ENCODE measurements around the gene KNSTRN.

DNA sequence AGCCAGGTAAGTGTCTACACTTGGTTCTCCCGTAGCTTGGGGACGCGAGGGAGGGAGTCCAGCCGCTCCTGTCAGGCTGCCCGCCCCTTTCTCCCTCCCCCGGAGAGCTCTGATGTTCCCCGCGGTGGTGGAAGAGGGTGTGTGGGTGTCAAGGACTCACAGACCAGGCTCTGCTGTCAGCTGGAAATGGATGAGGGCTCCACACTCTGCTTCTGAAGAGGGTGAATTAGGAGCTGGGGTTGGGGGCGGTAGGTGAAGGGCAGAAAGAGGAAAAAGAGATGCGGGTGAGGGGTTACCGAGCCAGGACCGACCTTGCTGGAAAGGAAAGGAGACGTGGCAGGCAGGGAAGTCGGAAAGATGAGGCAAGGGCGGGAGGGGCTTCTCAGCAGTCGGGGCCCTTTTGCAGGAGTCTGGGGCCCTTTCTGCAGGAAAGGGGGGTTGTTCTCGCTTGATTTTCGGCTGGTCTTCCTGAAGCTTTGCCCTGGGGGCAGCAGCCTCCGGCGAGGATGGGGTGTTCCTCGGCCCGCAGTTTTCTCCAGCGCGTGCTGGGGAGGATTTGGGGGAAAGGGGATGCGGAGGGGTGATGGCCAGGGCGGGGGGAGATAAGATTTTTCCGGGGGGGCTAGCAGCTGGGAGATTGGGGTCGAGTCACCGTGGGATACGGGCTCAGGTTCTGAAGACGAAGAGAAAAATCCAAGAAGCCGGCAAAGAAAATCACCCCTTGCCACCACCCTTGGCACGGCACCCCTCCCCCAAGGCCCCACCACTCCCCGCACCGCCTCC is 57.6 kb downstream of the KNSTRN start:
- TF ChIP-seq, protein P1, sequence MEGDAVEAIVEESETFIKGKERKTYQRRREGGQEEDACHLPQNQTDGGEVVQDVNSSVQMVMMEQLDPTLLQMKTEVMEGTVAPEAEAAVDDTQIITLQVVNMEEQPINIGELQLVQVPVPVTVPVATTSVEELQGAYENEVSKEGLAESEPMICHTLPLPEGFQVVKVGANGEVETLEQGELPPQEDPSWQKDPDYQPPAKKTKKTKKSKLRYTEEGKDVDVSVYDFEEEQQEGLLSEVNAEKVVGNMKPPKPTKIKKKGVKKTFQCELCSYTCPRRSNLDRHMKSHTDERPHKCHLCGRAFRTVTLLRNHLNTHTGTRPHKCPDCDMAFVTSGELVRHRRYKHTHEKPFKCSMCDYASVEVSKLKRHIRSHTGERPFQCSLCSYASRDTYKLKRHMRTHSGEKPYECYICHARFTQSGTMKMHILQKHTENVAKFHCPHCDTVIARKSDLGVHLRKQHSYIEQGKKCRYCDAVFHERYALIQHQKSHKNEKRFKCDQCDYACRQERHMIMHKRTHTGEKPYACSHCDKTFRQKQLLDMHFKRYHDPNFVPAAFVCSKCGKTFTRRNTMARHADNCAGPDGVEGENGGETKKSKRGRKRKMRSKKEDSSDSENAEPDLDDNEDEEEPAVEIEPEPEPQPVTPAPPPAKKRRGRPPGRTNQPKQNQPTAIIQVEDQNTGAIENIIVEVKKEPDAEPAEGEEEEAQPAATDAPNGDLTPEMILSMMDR (conservative IDR thresholded peaks at IDR 0.05; ENCODE audit: low read depth, low read length), result no peak
- no peak for TF ChIP-seq RAD21 (IDR thresholded peaks at IDR 0.05; ENCODE audit: low read length)
- TF ChIP-seq, protein P2, sequence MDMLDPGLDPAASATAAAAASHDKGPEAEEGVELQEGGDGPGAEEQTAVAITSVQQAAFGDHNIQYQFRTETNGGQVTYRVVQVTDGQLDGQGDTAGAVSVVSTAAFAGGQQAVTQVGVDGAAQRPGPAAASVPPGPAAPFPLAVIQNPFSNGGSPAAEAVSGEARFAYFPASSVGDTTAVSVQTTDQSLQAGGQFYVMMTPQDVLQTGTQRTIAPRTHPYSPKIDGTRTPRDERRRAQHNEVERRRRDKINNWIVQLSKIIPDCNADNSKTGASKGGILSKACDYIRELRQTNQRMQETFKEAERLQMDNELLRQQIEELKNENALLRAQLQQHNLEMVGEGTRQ (IDR thresholded peaks at IDR 0.05; ENCODE audit: low read depth, low read length), result no peak
- no peak for TF ChIP-seq FOS (IDR thresholded peaks at IDR 0.05; ENCODE audit: low read depth, low read length)
- TF ChIP-seq POLR2A (IDR thresholded peaks at IDR 0.05; ENCODE audit: low read depth, low read length), result no peak
- no peak for TF ChIP-seq SMC3 (IDR thresholded peaks at IDR 0.05; ENCODE audit: low read depth, low read length)
- no peak for TF ChIP-seq NFE2L2 (IDR thresholded peaks at IDR 0.05; ENCODE audit: low read depth, low read length)
- no peak for TF ChIP-seq BHLHE40 (IDR thresholded peaks at IDR 0.05; ENCODE audit: low read depth, low read length)
- TF ChIP-seq CEBPB (IDR thresholded peaks at IDR 0.05; ENCODE audit: low read depth, low read length), result no peak
- TF ChIP-seq RCOR1 (IDR thresholded peaks at IDR 0.05; ENCODE audit: insufficient replicate concordance, low read length), result no peak
- TF ChIP-seq RFX5 (IDR thresholded peaks at IDR 0.05; ENCODE audit: low read depth, low read length), result no peak
- TF ChIP-seq, protein P3, sequence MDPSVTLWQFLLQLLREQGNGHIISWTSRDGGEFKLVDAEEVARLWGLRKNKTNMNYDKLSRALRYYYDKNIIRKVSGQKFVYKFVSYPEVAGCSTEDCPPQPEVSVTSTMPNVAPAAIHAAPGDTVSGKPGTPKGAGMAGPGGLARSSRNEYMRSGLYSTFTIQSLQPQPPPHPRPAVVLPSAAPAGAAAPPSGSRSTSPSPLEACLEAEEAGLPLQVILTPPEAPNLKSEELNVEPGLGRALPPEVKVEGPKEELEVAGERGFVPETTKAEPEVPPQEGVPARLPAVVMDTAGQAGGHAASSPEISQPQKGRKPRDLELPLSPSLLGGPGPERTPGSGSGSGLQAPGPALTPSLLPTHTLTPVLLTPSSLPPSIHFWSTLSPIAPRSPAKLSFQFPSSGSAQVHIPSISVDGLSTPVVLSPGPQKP (IDR thresholded peaks at IDR 0.05; ENCODE audit: borderline replicate concordance, low read depth, low read length), result no peak
- TF ChIP-seq CHD1 (IDR thresholded peaks at IDR 0.05; ENCODE audit: low read depth, low read length), result no peak
